Endothelial cell of umbilical vein (primary cell): ENCODE data around the gene ERICH6B. TPM values are rescaled to one million over a fixed set of nuclear protein-coding genes. Genes with fewer than 3 reads are reported as not detected.

Experiments used
- BruUV-seq: library from RNA; stranded (reverse); fragments of 400-500 nt; replicated peaks from 2 replicates; lab custom pipeline; 2021; lab: Mats Ljungman, UMichigan
- CTCF ChIA-PET: fragments of 300-600, 350-600 bp; sonication (Branson Sonifier 250); formaldehyde crosslinking; loops from one replicate; lab custom pipeline; 2021; ENCODE audit warnings: antibody characterized with exemption, inconsistent platforms; lab: Charles Lee
- POLR2A ChIA-PET: fragments of 300-600, 350-600 bp; sonication (Branson Sonifier 250); formaldehyde crosslinking; loops from one replicate; lab custom pipeline; 2021; ENCODE audit warnings: antibody characterized with exemption, inconsistent platforms; lab: Charles Lee
- DNase-seq: peaks from one replicate; pipeline ENCODE4 v3.0.0-alpha.2; 2011; ENCODE audit warnings: low read depth, low spot score
- FAIRE-seq: peaks from 2 replicates; lab custom pipeline; 2011; peaks lifted over from hg19 to GRCh38; lab: Jason Lieb, UNC
- H2AFZ ChIP-seq: 2 replicates; pipeline ENCODE4 v1.6.0; 2012; ENCODE audit warnings: low read depth, low read length, control low read depth, inconsistent platforms
- H3K27ac ChIP-seq: 2 replicates; pipeline ENCODE4 v1.5.1; 2011; ENCODE audit warnings: low read depth, mild to moderate bottlenecking, control low read depth, low read length, moderate library complexity; ENCODE audit not compliant: insufficient read depth
- H3K27me3 ChIP-seq, 2 experiments: 2 replicates each; pipeline versions ENCODE4 v1.6.0 to v1.6.1; 2011; ENCODE audit warnings: low read length in 2 of 2, mixed read lengths in 1 of 2; ENCODE audit not compliant: control insufficient read depth in 2 of 2, insufficient read depth in 2 of 2
- H3K36me3 ChIP-seq, 2 experiments: 2 replicates in 1 of 2; 3 replicates in 1 of 2; pipeline ENCODE4 v1.5.1; 2011; ENCODE audit warnings: low read length in 2 of 2, mild to moderate bottlenecking in 1 of 2, moderate library complexity in 1 of 2; ENCODE audit not compliant: control insufficient read depth in 2 of 2, insufficient read depth in 2 of 2; ENCODE audit errors: extremely low read depth in 1 of 2
- H3K4me1 ChIP-seq: 3 replicates; pipeline ENCODE4 v1.5.1; 2011; ENCODE audit warnings: mild to moderate bottlenecking, low read length; ENCODE audit not compliant: control insufficient read depth, insufficient read depth; ENCODE audit errors: extremely low read depth
- H3K4me2 ChIP-seq: 2 replicates; pipeline ENCODE4 v1.6.1; 2011; ENCODE audit warnings: low read length, control low read depth, mixed read lengths; ENCODE audit not compliant: insufficient read depth
- H3K4me3 ChIP-seq, 3 experiments: fragments of 200-600 bp in 1 of 3; sonication (generic), shearing (Covaris generic) in 1 of 3; replicated peaks in 1 of 3; 2 replicates each; pipeline ENCODE4 v1.5.1; 2011 to 2016; ENCODE audit warnings: control low read depth in 3 of 3, low read length in 3 of 3, mild to moderate bottlenecking in 2 of 3, inconsistent platforms in 1 of 3, low read depth in 1 of 3, moderate library complexity in 1 of 3; ENCODE audit not compliant: insufficient read depth in 1 of 3
- H3K79me2 ChIP-seq: 2 replicates; pipeline ENCODE4 v1.6.0; 2012; ENCODE audit warnings: low read length, inconsistent platforms; ENCODE audit not compliant: control insufficient read depth, insufficient read depth
- H3K9ac ChIP-seq: replicated peaks from 2 replicates; pipeline ENCODE3; 2011; ENCODE audit warnings: low read length, control low read depth; ENCODE audit not compliant: insufficient read depth; ENCODE audit errors: extremely low read depth
- H3K9me1 ChIP-seq: replicated peaks from 3 replicates; pipeline ENCODE4 v1.6.0; 2011; ENCODE audit warnings: mild to moderate bottlenecking, low read length; ENCODE audit not compliant: control insufficient read depth, insufficient read depth; ENCODE audit errors: extremely low read depth
- H3K9me3 ChIP-seq: replicated peaks from 2 replicates; pipeline ENCODE4 v1.5.1; 2012; ENCODE audit warnings: low read length, inconsistent platforms; ENCODE audit not compliant: control insufficient read depth, insufficient read depth
- H4K20me1 ChIP-seq: replicated peaks from 2 replicates; pipeline ENCODE3; 2011; ENCODE audit warnings: mild to moderate bottlenecking, low read length; ENCODE audit not compliant: control insufficient read depth, insufficient read depth; ENCODE audit errors: extremely low read depth
- EZH2 ChIP-seq: IDR thresholded peaks from 2 replicates; pipeline ENCODE4 v1.6.1; 2012; ENCODE audit warnings: borderline replicate concordance, low read depth, mild to moderate bottlenecking, moderate library complexity, low read length, inconsistent platforms; ENCODE audit not compliant: severe bottlenecking
- FOS ChIP-seq: IDR thresholded peaks from 2 replicates; pipeline ENCODE4 v1.6.1; 2011; ENCODE audit warnings: mild to moderate bottlenecking, low read length, moderate library complexity, borderline replicate concordance; ENCODE audit not compliant: insufficient read depth
- GATA2 ChIP-seq: IDR thresholded peaks from 2 replicates; pipeline ENCODE4 v1.7.0; 2011; ENCODE audit warnings: low read depth, mild to moderate bottlenecking, moderate library complexity, mixed read lengths, low read length; ENCODE audit not compliant: insufficient read length, insufficient read depth
- JUN ChIP-seq: IDR thresholded peaks from 2 replicates; pipeline ENCODE4 v1.6.1; 2011; ENCODE audit warnings: borderline replicate concordance, low read depth; ENCODE audit not compliant: insufficient read length, insufficient read depth
- MYC ChIP-seq: IDR thresholded peaks from one replicate; pipeline ENCODE4 v1.6.1; 2011; ENCODE audit warnings: mild to moderate bottlenecking, low read depth, low read length
- POLR2A ChIP-seq: IDR thresholded peaks from 2 replicates; pipeline ENCODE4 v1.6.1; 2012; ENCODE audit warnings: low read depth, mild to moderate bottlenecking, control low read depth, low read length
- POLR2AphosphoS5 ChIP-seq: IDR thresholded peaks from 2 replicates; pipeline ENCODE4 v1.6.1; 2012; ENCODE audit warnings: low read depth, mild to moderate bottlenecking, control low read depth, low read length, moderate library complexity; ENCODE audit not compliant: insufficient read depth
- dilution Hi-C: fragments of 300-500 bp; cut with MboI; formaldehyde crosslinking; loops from one replicate; pipeline ENCODE4 v1.15.0; 2019; ENCODE audit warnings: low sequenced_read_pairs; ENCODE audit not compliant: extremely low pct_ligation_motif_present
- intact Hi-C: fragments of 100-400 bp; cut with micrococcal nuclease; formaldehyde crosslinking; loops from one replicate; pipeline ENCODE4 v1.10.0; 2022
- polyA plus RNA-seq, 4 experiments: library from polyadenylated mRNA; depleted of rRNA in 3 of 4; stranded (reverse) in 3 of 4; unstranded in 1 of 4; fragments of >200 nt; gene quantifications; 2 replicates each; pipeline versions ENCODE4 v1.2.1 to v1.2.3, GENCODE V29; 2011 to 2012; ENCODE audit warnings: missing spikeins in 1 of 4
- total RNA-seq: library from RNA; stranded (reverse); gene quantifications from 2 replicates; pipeline ENCODE4 v1.2.3, GENCODE V29; 2021
- TF ChIP-seq, protein P1 (sequence below): IDR thresholded peaks from 2 replicates; pipeline ENCODE4 v1.6.1; 2011; ENCODE audit not compliant: insufficient read depth, insufficient read length
- TF ChIP-seq, protein P2 (sequence below), 2 donors: IDR thresholded peaks; 1 replicate in 1 of 2; 2 replicates in 1 of 2; pipeline ENCODE4 v1.5.1; 2011; ENCODE audit warnings: low read length in 2 of 2, mild to moderate bottlenecking in 2 of 2, moderate library complexity in 2 of 2, control low read depth in 1 of 2, inconsistent platforms in 1 of 2, low read depth in 1 of 2; ENCODE audit not compliant: insufficient read depth in 1 of 2; ENCODE audit errors: extremely low read depth in 1 of 2

ERICH6B gene
- total and polyA plus RNA-seq, 2 donors (not counting 3 experiments of a cell fraction or from before 2014, with no cell fraction given) = not detected

DNA sequence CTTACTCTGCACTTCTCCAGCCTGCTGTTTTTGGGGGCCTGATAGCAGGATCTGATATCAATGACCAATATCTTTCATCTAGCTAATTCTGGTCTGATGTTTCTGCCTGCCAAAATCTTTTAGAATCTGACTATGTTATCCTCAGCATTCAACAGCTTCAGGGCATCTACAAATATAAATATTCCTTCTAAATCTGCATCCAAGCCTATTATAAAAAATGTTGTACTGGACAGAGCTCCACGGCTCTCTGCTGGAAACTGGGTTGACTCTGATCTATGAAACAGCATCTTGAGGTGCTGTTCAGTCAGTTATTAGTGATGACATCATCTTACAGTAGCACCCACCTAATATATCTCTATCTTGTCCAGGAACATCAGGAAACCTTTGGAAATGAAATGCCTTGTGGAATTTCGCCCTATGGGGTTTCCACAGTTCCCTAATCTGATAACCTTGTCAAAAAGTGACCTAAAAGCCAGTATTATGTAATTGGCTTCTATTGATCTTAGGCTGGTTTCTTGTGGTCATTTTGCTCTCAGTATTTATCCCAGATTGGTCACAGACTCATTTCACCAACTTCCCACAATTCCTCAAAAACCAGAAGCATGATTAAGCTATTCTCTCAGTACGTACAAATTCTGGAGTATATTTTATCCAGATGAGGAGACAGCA, 33.0 kb downstream of the ERICH6B start:
- no TSS peak for BruUV-seq
- Histone ChIP-seq H3K9me1 (no peaks in the 10 kb centered on the region), H2AFZ (no peak overlapping the region), H3K36me3 (no peaks in the 10 kb centered on the region), H3K4me2 (no peak overlapping the region), H3K27ac (no peak overlapping the region), H4K20me1 (no peaks in the 10 kb centered on the region), H3K4me3 (no peak overlapping the region), H3K4me1 (no peaks in the 10 kb centered on the region), H3K27me3 (no peaks in the 10 kb centered on the region), H3K9ac (no peak overlapping the region), H3K79me2 (no peaks in the 10 kb centered on the region), H3K9me3 (no peaks in the 10 kb centered on the region)
- ChIA-PET CTCF (no interaction called here), POLR2A (no interaction called here)
- FAIRE-seq (no peak), DNase-seq (no peak)
- TF ChIP-seq EZH2 (no peak), POLR2A (no peak), GATA2 (no peak), MYC (no peak), POLR2AphosphoS5 (no peak), JUN (no peak), FOS (no peak)
- TF ChIP-seq, protein P1, sequence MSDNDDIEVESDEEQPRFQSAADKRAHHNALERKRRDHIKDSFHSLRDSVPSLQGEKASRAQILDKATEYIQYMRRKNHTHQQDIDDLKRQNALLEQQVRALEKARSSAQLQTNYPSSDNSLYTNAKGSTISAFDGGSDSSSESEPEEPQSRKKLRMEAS = no peak
- TF ChIP-seq, protein P2, sequence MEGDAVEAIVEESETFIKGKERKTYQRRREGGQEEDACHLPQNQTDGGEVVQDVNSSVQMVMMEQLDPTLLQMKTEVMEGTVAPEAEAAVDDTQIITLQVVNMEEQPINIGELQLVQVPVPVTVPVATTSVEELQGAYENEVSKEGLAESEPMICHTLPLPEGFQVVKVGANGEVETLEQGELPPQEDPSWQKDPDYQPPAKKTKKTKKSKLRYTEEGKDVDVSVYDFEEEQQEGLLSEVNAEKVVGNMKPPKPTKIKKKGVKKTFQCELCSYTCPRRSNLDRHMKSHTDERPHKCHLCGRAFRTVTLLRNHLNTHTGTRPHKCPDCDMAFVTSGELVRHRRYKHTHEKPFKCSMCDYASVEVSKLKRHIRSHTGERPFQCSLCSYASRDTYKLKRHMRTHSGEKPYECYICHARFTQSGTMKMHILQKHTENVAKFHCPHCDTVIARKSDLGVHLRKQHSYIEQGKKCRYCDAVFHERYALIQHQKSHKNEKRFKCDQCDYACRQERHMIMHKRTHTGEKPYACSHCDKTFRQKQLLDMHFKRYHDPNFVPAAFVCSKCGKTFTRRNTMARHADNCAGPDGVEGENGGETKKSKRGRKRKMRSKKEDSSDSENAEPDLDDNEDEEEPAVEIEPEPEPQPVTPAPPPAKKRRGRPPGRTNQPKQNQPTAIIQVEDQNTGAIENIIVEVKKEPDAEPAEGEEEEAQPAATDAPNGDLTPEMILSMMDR (IDR thresholded peaks at IDR 0.05; ENCODE audit: extremely low read depth in 1 of 2, insufficient read depth in 1 of 2, low read depth in 1 of 2, low read length in 2 of 2) = no peak
- intact Hi-C loops = no loop called here
- dilution Hi-C loops = no loop called here
